Activated CD4-positive, alpha-beta memory T cell treated with anti-CD3 and anti-CD28 coated beads for 36 hours (primary cell): Measurements from ENCODE around the gene WDR73. TPM values are rescaled to one million over a fixed set of nuclear protein-coding genes. Genes with fewer than 3 reads are reported as not detected.

Source experiments
- total RNA-seq, 2 experiments: library from RNA; stranded (reverse); gene quantifications; one replicate each; pipeline ENCODE4 v1.2.3, GENCODE V29; 2021

Gene WDR73
- total RNA-seq, 2 experiments from 2014 or later: 13.7 to 14.9 TPM

Other genes with a start within 250 kb of the WDR73 start
- gene ZSCAN2, start 53.3 kb downstream of the WDR73 start, total RNA-seq: 1 to 10 TPM; 7.5 to 9.5 TPM
- 1 to 10 TPM; 6.2 to 7.8 TPM for gene NMB, start 3.9 kb upstream of the WDR73 start, total RNA-seq
- gene SEC11A, start 61.9 kb upstream of the WDR73 start, total RNA-seq: 100 to 1,000 TPM; 132 to 136 TPM
- 10 to 100 TPM; 23.8 to 24.3 TPM for gene ZNF592, start 94.3 kb upstream of the WDR73 start, total RNA-seq
- under 1 TPM; 0.10 to 0.12 TPM for gene ALPK3, start 163.1 kb upstream of the WDR73 start, total RNA-seq
- gene SLC28A1, start 230.4 kb upstream of the WDR73 start, total RNA-seq: not detected